CD1c-positive myeloid dendritic cell (primary cell): Measurements from ENCODE around the gene EPHB3.
A peak's percentile ranks its signal among the peaks of the same experiment; 100 is the strongest.

Experiments
- DNase-seq: peaks from one replicate; pipeline ENCODE4 v3.0.0-alpha.2; 2016; ENCODE audit errors: extremely low spot score

EPHB3 gene

GRCh38 chr3:184563941-184564684, 2.5 kb downstream of the EPHB3 start:
- no peak for DNase-seq

- DNase-seq: no peak
Observed at GRCh38 chr3:184564685-184565385, 3.2 kb downstream of the EPHB3 start.

DNA sequence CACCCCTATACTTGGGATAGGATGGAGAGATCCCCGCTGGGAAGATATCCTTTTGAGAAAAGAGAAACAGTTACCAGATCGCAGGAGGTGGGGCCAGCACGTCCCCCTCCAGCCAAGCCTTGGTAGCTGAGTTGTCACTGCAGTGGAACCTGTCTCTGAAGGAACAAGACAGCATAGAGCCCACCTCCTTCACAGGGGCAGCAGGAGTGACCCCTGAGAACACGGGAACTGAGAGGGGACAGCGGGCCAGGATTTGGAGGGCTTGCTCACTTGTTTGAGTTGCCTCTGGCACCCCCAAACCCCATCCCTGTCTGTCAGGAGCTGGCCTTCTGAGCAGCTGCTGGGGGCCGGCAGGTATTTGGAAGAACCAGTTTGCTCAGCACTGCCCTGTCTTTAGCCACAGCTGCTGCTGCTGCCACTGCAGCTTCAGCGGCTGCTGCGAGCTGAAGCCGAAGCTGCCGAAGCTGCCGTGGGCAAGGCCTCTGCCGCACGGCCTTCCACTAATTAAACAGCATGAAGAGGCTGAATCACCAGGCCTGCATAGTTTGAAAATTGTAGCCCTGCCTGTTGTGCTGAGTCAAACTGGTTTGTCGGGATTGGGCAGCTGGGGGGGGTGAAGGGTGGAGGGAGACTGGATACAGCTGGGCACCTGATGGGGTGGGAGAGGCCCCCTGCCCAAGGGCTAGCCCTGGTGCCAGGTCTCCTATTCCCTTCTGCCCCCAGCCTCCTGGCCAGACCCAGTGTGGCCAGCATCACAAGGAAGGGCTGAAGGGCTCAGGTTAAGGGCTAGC, 4.0 kb downstream of the EPHB3 start:
- DNase-seq: no peak

GRCh38 chr3:184566441-184567414, 5.1 kb downstream of the EPHB3 start:
- no peak for DNase-seq

DNA sequence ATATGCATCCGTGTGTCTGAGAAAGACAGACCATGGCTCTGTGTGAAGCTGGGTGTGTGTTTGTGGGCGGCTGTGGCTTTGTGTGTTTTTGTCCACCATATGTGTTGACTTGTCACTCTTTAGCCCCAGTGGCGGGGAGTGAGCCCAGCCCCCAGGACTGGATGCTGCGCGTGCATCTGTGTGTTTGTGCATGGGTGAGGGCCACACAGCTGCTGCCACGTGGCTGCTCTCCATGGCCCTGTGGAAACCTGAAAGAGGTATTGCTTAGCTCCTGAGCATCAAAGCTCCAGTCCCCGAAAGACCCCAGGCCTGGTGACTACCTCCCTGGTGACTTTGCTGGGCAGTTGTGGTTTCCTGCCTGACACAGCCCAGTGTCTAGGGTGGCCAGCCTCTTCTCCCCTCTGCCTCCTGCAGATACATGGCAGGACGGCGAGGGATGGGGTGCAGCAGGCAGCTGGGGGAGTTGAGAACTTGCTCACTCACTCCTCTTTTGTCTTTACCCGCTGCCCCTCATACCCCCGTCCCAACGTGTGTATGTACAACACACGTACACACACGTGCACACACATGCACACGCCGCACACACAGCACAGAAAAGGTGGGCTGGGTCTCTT, 6.5 kb downstream of the EPHB3 start:
- no peak for DNase-seq

DNA sequence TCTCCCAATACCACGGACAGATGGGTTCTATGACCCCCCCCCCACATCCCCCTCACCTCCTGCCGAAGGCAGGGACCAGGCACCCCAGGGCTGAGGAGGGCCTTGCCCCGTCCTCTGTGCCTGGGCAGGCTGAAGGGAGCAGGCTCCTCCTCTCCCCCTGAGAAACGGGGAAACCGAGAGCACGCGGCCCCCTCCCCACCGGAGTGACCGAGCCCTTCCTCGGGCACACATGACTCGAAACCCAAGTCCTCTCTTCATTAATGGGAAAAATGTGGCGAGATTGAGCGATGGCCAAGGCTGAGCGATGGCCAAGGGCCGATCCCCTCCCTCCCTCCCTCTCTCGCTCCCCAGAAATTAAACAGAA, 7.0 kb downstream of the EPHB3 start:
- no peak for DNase-seq

DNA sequence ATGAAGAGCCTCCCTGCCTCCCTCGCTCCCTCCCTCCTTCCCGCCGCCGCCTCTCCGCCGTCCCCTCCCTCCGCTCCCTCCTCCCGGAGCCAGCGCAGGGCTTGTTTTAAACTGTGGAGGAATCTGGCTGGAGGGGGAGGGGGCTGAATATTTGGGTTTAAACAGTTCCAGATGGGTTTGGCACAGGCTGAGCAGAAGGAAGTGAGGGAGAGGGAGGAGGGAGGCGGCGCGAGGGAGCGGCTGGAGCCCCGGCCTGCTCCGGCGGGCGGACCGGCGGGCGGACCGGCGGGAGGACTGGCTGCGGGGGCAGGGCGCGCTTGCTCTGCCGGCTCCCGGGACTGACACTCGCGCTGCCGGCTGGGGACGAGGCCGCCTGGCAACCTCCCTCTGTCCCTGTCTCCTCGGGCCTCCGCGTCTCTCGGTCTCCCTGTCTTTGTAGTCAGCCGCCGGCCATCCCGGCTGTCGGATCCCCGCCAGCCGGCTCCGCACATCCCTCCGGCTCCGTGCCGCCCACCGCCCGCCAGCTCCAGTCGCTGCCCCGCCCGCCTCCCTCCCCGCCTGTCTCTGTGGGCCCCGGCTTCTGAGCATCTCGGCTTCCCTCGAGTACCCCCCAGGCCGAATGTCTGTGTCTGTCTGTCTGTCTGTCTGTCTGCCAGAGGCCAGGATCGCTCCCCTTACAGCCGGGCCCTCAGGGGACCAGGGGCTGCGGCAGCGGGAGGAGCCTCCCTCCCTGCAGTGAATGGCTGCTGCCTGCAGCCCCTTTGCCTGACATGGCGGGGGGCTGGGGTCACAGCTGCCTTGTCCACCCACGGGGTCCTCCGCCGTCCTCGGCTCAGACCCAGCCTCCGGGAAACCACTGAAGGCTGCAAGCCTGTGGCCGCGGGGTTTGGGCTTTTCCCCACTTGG, 7.6 kb downstream of the EPHB3 start:
- peak; percentile 50 for DNase-seq

- DNase-seq: no peak
Observed at GRCh38 chr3:184570035-184570434, 8.4 kb downstream of the EPHB3 start.

DNA sequence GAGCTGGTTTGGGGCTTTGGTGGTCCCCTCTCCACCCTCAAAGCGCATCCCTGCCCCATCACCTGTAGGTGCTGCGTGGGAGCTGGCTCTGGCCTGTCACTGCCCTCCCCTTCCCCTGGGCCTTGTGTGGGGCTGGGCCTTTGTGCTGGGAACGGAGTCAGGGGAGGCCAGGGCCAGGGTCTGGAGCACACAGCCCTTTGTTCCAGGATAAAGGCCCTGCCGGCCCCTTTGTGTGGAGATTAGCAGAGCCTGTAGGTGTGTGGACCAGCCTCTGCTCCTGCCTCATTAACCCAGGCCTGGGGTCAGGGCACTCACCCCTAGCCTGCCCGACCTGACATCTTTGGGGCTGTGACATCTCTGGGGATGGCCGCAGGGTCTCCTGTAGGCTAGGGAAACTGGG, 8.9 kb downstream of the EPHB3 start:
- no peak for DNase-seq

- no peak for DNase-seq
Observed at GRCh38 chr3:184571750-184572377, 10.3 kb downstream of the EPHB3 start.

GRCh38 chr3:184572633-184573270, 11.2 kb downstream of the EPHB3 start:
- DNase-seq: no peak

- DNase-seq: no peak
Observed at GRCh38 chr3:184574515-184575417, 13.2 kb downstream of the EPHB3 start.

DNA sequence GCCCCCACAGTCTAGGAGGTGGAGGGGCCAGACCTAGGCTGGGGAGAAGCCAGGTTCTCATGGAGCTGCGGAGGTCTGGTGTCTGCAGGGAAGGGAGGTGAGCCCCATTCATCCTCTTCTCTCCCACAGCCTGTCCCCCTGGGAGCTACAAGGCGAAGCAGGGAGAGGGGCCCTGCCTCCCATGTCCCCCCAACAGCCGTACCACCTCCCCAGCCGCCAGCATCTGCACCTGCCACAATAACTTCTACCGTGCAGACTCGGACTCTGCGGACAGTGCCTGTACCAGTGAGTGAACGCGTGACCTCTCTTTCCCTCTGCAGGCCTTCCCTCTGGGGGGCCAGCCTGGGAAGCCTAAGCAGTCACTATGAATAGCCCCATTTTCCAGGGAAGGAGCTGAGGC, 14.1 kb downstream of the EPHB3 start:
- no peak for DNase-seq

- DNase-seq: no peak
Observed at GRCh38 chr3:184576457-184577240, 15.1 kb downstream of the EPHB3 start.

DNA sequence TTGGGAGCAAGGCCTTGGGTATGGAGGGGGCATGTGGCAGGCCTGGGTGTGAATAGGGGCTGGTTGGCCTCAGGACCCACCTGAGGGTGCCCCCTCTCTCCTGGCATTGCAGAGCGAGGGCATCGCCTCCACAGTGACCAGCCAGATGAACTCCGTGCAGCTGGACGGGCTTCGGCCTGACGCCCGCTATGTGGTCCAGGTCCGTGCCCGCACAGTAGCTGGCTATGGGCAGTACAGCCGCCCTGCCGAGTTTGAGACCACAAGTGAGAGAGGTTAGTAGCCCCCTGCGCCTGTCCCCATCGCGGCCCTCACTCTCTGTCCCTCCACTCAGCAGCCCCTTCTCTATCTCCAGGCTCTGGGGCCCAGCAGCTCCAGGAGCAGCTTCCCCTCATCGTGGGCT, 16.0 kb downstream of the EPHB3 start:
- no peak for DNase-seq

- DNase-seq: no peak
Observed at GRCh38 chr3:184578218-184578617, 16.6 kb downstream of the EPHB3 start.

DNA sequence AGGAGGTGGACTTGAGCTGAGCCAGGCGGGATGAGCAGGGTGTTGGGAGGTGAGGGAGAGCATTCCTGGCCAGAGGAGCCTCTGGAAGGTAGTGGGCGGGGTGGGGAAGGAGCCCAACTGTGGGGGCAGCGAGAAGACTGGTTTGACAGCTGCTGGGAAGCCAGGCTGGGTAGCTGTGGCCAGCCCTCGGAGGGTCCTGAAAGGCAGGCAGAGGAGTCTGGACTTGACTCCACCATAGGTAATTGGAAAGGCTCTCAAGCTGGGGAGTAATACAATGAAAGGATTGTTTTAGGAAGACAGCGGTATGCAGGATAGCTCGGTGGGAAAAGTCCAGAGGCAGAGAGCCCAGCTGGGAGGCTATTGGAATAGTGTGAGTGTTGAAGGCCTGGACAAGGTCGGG, 17.2 kb downstream of the EPHB3 start:
- DNase-seq: no peak
